C4-2B (cell line): ENCODE data around the gene SARM1.

Source experiments
- H3K27ac ChIP-seq: fragments of 450-650 bp; 2 replicates; pipeline ENCODE4 v1.5.1; 2017
- CTCF ChIP-seq: fragments of 450-650 bp; conservative IDR thresholded peaks from 2 replicates; pipeline ENCODE4 v1.5.1; 2017; ENCODE audit warnings: mild to moderate bottlenecking
- ZFX ChIP-seq: fragments of 450-650 bp; IDR thresholded peaks from 2 replicates; pipeline ENCODE4 v1.6.1; 2017

The SARM1 gene

GRCh38 chr17:28379814-28380801 lies 8.6 kb downstream of the SARM1 start:
- peak overlapping the region; percentile 61 for H3K27ac ChIP-seq
- TF ChIP-seq ZFX (no peak), CTCF (no peak)

- peak overlapping the region; percentile 61 for H3K27ac ChIP-seq
- TF ChIP-seq ZFX (no peak), CTCF (no peak)
Measured at GRCh38 chr17:28381141-28381825, 9.8 kb downstream of the SARM1 start.

GRCh38 chr17:28384281-28385036 lies 13.0 kb downstream of the SARM1 start:
- no peak for TF ChIP-seq CTCF

GRCh38 chr17:28385037-28385400 lies 13.5 kb downstream of the SARM1 start:
- TF ChIP-seq ZFX (peak; percentile 82), CTCF (no peak)
- peak overlapping the region; percentile 84 for H3K27ac ChIP-seq

More at GRCh38 chr17:28384281-28385036, 13.0 kb downstream of the SARM1 start:
- peak overlapping the region; percentile 84 for H3K27ac ChIP-seq

- H3K27ac ChIP-seq = peak overlapping the region; percentile 84
Measured at GRCh38 chr17:28385406-28385805, 13.9 kb downstream of the SARM1 start.

GRCh38 chr17:28386391-28386790 lies 14.9 kb downstream of the SARM1 start:
- H3K27ac ChIP-seq = no peak overlapping the region
- no peak for TF ChIP-seq CTCF
- TF ChIP-seq ZFX = no peak

More at GRCh38 chr17:28385406-28385805, 13.9 kb downstream of the SARM1 start:
- TF ChIP-seq ZFX = no peak
- TF ChIP-seq CTCF = no peak
